Natural killer cell (primary cell): ENCODE measurements around the gene ITGAX. TPM values are rescaled to one million over a fixed set of nuclear protein-coding genes. Genes with fewer than 3 reads are reported as not detected.

Experiments
- ATAC-seq, 3 donors: fragments of 150-1000 bp in 2 of 3; fragments of 200-7000 bp in 1 of 3; cut with Tn5 transposase; 1 replicate in 1 of 3; 2 replicates in 2 of 3; pipeline ENCODE4 v1.10.0; 2021; ENCODE audit warnings: mild to moderate bottlenecking in 2 of 3, moderate library complexity in 2 of 3
- DNase-seq, 2 donors: peaks; one replicate each; pipeline versions ENCODE4 v3.0.0 to v3.0.0-alpha.2; 2013 to 2021; ENCODE audit warnings: mixed read lengths in 1 of 2
- H3K27ac ChIP-seq: one replicate; pipeline ENCODE4 v1.5.1; 2013; ENCODE audit warnings: mild to moderate bottlenecking, low read length
- H3K27me3 ChIP-seq: one replicate; pipeline ENCODE4 v1.6.1; 2013; ENCODE audit warnings: low read length; ENCODE audit not compliant: control insufficient read depth, insufficient read depth
- H3K36me3 ChIP-seq: one replicate; pipeline ENCODE4 v1.6.1; 2013; ENCODE audit warnings: low read length; ENCODE audit not compliant: control insufficient read depth, insufficient read depth
- H3K4me1 ChIP-seq: one replicate; pipeline ENCODE4 v1.6.1; 2013; ENCODE audit warnings: low read length; ENCODE audit not compliant: control insufficient read depth, insufficient read depth
- H3K4me3 ChIP-seq: one replicate; pipeline ENCODE4 v1.5.1; 2013; ENCODE audit warnings: low read length
- H3K9me3 ChIP-seq: one replicate; pipeline ENCODE4 v1.6.1; 2013; ENCODE audit warnings: low read length; ENCODE audit not compliant: control insufficient read depth, insufficient read depth
- H3K27ac Mint-ChIP-seq, 2 donors: one replicate each; pipeline ENCODE4 v1.8.0; 2022; ENCODE audit warnings: mild to moderate bottlenecking in 2 of 2, mixed read lengths in 2 of 2, moderate library complexity in 1 of 2
- H3K27me3 Mint-ChIP-seq, 2 donors: one replicate each; pipeline ENCODE4 v1.8.0; 2022; ENCODE audit warnings: low read depth in 2 of 2, mixed read lengths in 2 of 2
- H3K36me3 Mint-ChIP-seq: one replicate; pipeline ENCODE4 v1.8.0; 2022; ENCODE audit warnings: mixed read lengths
- H3K4me1 Mint-ChIP-seq, 2 donors: one replicate each; pipeline ENCODE4 v1.8.0; 2022; ENCODE audit warnings: mixed read lengths in 2 of 2
- H3K4me3 Mint-ChIP-seq: one replicate; pipeline ENCODE4 v1.8.0; 2022; ENCODE audit warnings: mild to moderate bottlenecking, moderate library complexity, mixed read lengths
- H3K9me3 Mint-ChIP-seq, 2 donors: one replicate each; pipeline ENCODE4 v1.8.0; 2022; ENCODE audit warnings: mixed read lengths in 2 of 2
- CTCF ChIP-seq: fragments of 200-600 bp; IDR thresholded peaks from one replicate; pipeline ENCODE4 v1.8.0; 2022; ENCODE audit warnings: antibody characterized with exemption
- WGBS: methylation state at CpG from one replicate; pipeline ENCODE4 v1.1.7; 2013; ENCODE audit warnings: missing lambda C conversion rate; ENCODE audit not compliant: insufficient coverage; 5-methylcytosine and 5-hydroxymethylcytosine counted together
- intact Hi-C: fragments of 100-400 bp; cut with micrococcal nuclease; formaldehyde crosslinking; loops from one replicate; pipeline ENCODE4 v1.14.2; 2022
- total RNA-seq, 4 donors: library from RNA; stranded (reverse); fragments of 120-200 nt in 1 of 4; gene quantifications; one replicate each; pipeline versions ENCODE4 v1.2.3 to v1.2.4, GENCODE V29; 2013 to 2022

ITGAX gene
- total RNA-seq, 3 donors from 2014 or later (not counting 1 experiment from before 2014, with no cell fraction given): 224 to 249 (median 233) TPM

- TF ChIP-seq CTCF: no peak
- ATAC-seq (no peak), DNase-seq (peak in 1 of 2 donors; percentile 28)
- Histone ChIP-seq H3K36me3 (no peaks in the 10 kb centered on the region), H3K4me3 (peak overlapping the region; percentile 59), H3K9me3 (no peaks in the 10 kb centered on the region), H3K27ac (peak overlapping the region; percentile 32), H3K4me1 (peaks cover 86% of the 10 kb centered on the region), H3K27me3 (no peaks in the 10 kb centered on the region)
- Mint-ChIP-seq H3K27ac (peak overlapping the region; percentile 89 to 95), H3K4me3 (peak overlapping the region; percentile 92), H3K9me3 (no peaks in the 10 kb centered on the region), H3K36me3 (no peaks in the 10 kb centered on the region), H3K27me3 (no peaks in the 10 kb centered on the region), H3K4me1 (peaks cover 63 to 76% of the 10 kb centered on the region in 2 donors)
- WGBS: 34% methylated on average over 18 of the region's 18 CpGs
- intact Hi-C loops: no loop called here
Measured at GRCh38 chr16:31357324-31358109, 2.5 kb downstream of the ITGAX start.

- intact Hi-C loops: no loop called here
- H3K27ac ChIP-seq: no peak overlapping the region
- peaks cover 60 to 76% of the 10 kb centered on the region in 2 donors for H3K4me1 Mint-ChIP-seq
- H3K9me3 ChIP-seq: no peaks in the 10 kb centered on the region
- H3K4me3 Mint-ChIP-seq: no peak overlapping the region
- no peak for DNase-seq
- H3K4me3 ChIP-seq: no peak overlapping the region
- peak overlapping the region in 1 of 2 donors; percentile 75 for H3K27ac Mint-ChIP-seq
- H3K4me1 ChIP-seq: peaks cover 86% of the 10 kb centered on the region
- no peaks in the 10 kb centered on the region for H3K27me3 ChIP-seq
- 85% methylated on average over 7 of the region's 7 CpGs for WGBS
- ATAC-seq: no peak
- H3K36me3 ChIP-seq: peaks cover 3% of the 10 kb centered on the region
- H3K36me3 Mint-ChIP-seq: no peaks in the 10 kb centered on the region
- H3K9me3 Mint-ChIP-seq: no peaks in the 10 kb centered on the region
- no peak for TF ChIP-seq CTCF
- no peaks in the 10 kb centered on the region for H3K27me3 Mint-ChIP-seq
Measured at GRCh38 chr16:31360251-31360650, 5.3 kb downstream of the ITGAX start.

- H3K27me3 Mint-ChIP-seq: no peaks in the 10 kb centered on the region
- H3K4me1 Mint-ChIP-seq: peaks cover 60 to 75% of the 10 kb centered on the region in 2 donors
- no peaks in the 10 kb centered on the region for H3K36me3 Mint-ChIP-seq
- no peak overlapping the region for H3K4me3 ChIP-seq
- no peaks in the 10 kb centered on the region for H3K9me3 Mint-ChIP-seq
- peaks cover 3% of the 10 kb centered on the region for H3K36me3 ChIP-seq
- ATAC-seq (no peak), DNase-seq (no peak)
- WGBS: 94% methylated on average over 28 of the region's 28 CpGs
- H3K27me3 ChIP-seq: no peaks in the 10 kb centered on the region
- no peak overlapping the region for H3K4me3 Mint-ChIP-seq
- H3K4me1 ChIP-seq: peaks cover 86% of the 10 kb centered on the region
- H3K27ac ChIP-seq: no peak overlapping the region
- H3K27ac Mint-ChIP-seq: peak overlapping the region in 1 of 2 donors; percentile 75
- TF ChIP-seq CTCF: no peak
- intact Hi-C loops: no loop called here
- no peaks in the 10 kb centered on the region for H3K9me3 ChIP-seq
Measured at GRCh38 chr16:31361201-31362110, 6.5 kb downstream of the ITGAX start.
